Ishikawa (cell line): ENCODE data around the gene TNFSF11.

Experiments used
- EP300 ChIP-seq: IDR thresholded peaks from 2 replicates; pipeline ENCODE4 v1.6.1; 2012; ENCODE audit warnings: borderline replicate concordance
- TF ChIP-seq, protein P1 (sequence below): IDR thresholded peaks from 2 replicates; pipeline ENCODE4 v1.6.1; 2012; ENCODE audit warnings: low read depth, mild to moderate bottlenecking

DNA sequence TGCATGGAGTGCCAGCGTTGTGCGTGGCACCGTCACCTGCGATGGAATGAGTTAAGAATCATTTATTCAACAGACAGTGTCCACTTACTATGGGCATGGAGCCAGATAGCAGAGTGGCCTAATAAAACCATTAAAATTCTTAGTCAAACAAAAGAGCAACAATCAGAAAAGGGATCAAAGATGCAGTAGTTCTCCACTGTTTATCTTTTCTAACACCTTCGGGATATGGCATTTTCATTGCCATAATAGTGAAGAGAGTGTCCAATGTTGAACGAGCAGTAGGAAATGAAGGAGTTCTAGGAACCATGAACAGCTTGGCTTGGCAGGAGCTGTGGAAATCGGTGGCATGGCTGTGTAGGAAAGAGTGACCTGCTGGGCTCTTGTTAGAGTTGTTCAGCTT lies 2.0 kb downstream of the TNFSF11 start:
- TF ChIP-seq EP300, result no peak
- TF ChIP-seq, protein P1, sequence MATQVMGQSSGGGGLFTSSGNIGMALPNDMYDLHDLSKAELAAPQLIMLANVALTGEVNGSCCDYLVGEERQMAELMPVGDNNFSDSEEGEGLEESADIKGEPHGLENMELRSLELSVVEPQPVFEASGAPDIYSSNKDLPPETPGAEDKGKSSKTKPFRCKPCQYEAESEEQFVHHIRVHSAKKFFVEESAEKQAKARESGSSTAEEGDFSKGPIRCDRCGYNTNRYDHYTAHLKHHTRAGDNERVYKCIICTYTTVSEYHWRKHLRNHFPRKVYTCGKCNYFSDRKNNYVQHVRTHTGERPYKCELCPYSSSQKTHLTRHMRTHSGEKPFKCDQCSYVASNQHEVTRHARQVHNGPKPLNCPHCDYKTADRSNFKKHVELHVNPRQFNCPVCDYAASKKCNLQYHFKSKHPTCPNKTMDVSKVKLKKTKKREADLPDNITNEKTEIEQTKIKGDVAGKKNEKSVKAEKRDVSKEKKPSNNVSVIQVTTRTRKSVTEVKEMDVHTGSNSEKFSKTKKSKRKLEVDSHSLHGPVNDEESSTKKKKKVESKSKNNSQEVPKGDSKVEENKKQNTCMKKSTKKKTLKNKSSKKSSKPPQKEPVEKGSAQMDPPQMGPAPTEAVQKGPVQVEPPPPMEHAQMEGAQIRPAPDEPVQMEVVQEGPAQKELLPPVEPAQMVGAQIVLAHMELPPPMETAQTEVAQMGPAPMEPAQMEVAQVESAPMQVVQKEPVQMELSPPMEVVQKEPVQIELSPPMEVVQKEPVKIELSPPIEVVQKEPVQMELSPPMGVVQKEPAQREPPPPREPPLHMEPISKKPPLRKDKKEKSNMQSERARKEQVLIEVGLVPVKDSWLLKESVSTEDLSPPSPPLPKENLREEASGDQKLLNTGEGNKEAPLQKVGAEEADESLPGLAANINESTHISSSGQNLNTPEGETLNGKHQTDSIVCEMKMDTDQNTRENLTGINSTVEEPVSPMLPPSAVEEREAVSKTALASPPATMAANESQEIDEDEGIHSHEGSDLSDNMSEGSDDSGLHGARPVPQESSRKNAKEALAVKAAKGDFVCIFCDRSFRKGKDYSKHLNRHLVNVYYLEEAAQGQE, result no peak
